HG02571 (cell line): ENCODE data around the gene KCNS1.

Experiments
- ATAC-seq: cut with Tn5 transposase; IDR thresholded peaks from one replicate; pipeline ENCODE4 v1.9.1; 2021; ENCODE audit warnings: mild to moderate bottlenecking, moderate library complexity; ENCODE audit not compliant: unreplicated experiment

Gene KCNS1

GRCh38 chr20:45110301-45110700 is 9.4 kb upstream of the KCNS1 start:
- no peak for ATAC-seq

- ATAC-seq = no peak
Observed at GRCh38 chr20:45109634-45110033, 8.7 kb upstream of the KCNS1 start.

GRCh38 chr20:45105317-45105716 is 4.4 kb upstream of the KCNS1 start:
- ATAC-seq = no peak

GRCh38 chr20:45104786-45105185 is 3.9 kb upstream of the KCNS1 start:
- ATAC-seq = no peak

GRCh38 chr20:45103072-45103471 is 2.1 kb upstream of the KCNS1 start:
- no peak for ATAC-seq

GRCh38 chr20:45101333-45101850 is 465 bp upstream of the KCNS1 start:
- ATAC-seq = no peak

- ATAC-seq = no peak
Observed at GRCh38 chr20:45098103-45098773, 2.7 kb downstream of the KCNS1 start.

- ATAC-seq = no peak
Observed at GRCh38 chr20:45097485-45098102, 3.3 kb downstream of the KCNS1 start.

GRCh38 chr20:45096781-45097180 is 4.1 kb downstream of the KCNS1 start:
- ATAC-seq = no peak

GRCh38 chr20:45095805-45096238 is 5.1 kb downstream of the KCNS1 start:
- ATAC-seq = no peak

GRCh38 chr20:45094864-45095574 is 5.9 kb downstream of the KCNS1 start:
- ATAC-seq = no peak

- no peak for ATAC-seq
Observed at GRCh38 chr20:45094201-45094600, 6.7 kb downstream of the KCNS1 start.

GRCh38 chr20:45092898-45093297 is 8.0 kb downstream of the KCNS1 start:
- no peak for ATAC-seq

GRCh38 chr20:45091366-45091765 is 9.6 kb downstream of the KCNS1 start:
- no peak for ATAC-seq

GRCh38 chr20:45090481-45090880 is 10.4 kb downstream of the KCNS1 start:
- no peak for ATAC-seq

GRCh38 chr20:45088247-45088646 is 12.7 kb downstream of the KCNS1 start:
- no peak for ATAC-seq

- ATAC-seq = no peak
Observed at GRCh38 chr20:45087814-45088213, 13.1 kb downstream of the KCNS1 start.

- no peak for ATAC-seq
Observed at GRCh38 chr20:45087097-45087790, 13.7 kb downstream of the KCNS1 start.

- ATAC-seq = no peak
Observed at GRCh38 chr20:45085867-45086266, 15.1 kb downstream of the KCNS1 start.

- no peak for ATAC-seq
Observed at GRCh38 chr20:45085289-45085688, 15.6 kb downstream of the KCNS1 start.

GRCh38 chr20:45083127-45083526 is 17.8 kb downstream of the KCNS1 start:
- no peak for ATAC-seq
